Spleen (tissue), 11 donors: Measurements from ENCODE around the gene IMMP2L. TPM values are rescaled to one million over a fixed set of nuclear protein-coding genes. Genes with fewer than 3 reads are reported as not detected.

Source experiments
- DNase-seq: peaks from one replicate; pipeline ENCODE4 v3.0.0-alpha.2; 2020
- H3K27ac ChIP-seq, 8 donors: fragments of 200-600 bp; sonication (generic) in 7 of 8; 1 replicate in 4 of 8; 2 replicates in 4 of 8; pipeline versions ENCODE4 v1.5.0 to v1.8.0; 2016 to 2021; ENCODE audit warnings: inconsistent platforms in 4 of 8, mild to moderate bottlenecking in 4 of 8, moderate library complexity in 1 of 8
- H3K27me3 ChIP-seq, 7 donors: fragments of 200-600 bp; sonication (generic) in 6 of 7; replicated peaks in 1 of 7; 1 replicate in 4 of 7; 2 replicates in 3 of 7; pipeline versions ENCODE4 v1.5.0 to v1.8.0; 2016 to 2021; ENCODE audit warnings: inconsistent platforms in 3 of 7, mild to moderate bottlenecking in 1 of 7
- H3K36me3 ChIP-seq, 6 donors: fragments of 200-600 bp; sonication (generic) in 5 of 6; 1 replicate in 4 of 6; 2 replicates in 2 of 6; pipeline versions ENCODE4 v1.5.0 to v1.8.0; 2016 to 2021; ENCODE audit warnings: inconsistent platforms in 2 of 6
- H3K4me1 ChIP-seq, 6 donors: fragments of 200-600 bp; sonication (generic) in 5 of 6; 1 replicate in 3 of 6; 2 replicates in 3 of 6; pipeline versions ENCODE4 v1.5.0 to v1.8.0; 2016 to 2021; ENCODE audit warnings: inconsistent platforms in 3 of 6
- H3K4me3 ChIP-seq, 8 donors: fragments of 200-600 bp; sonication (generic) in 7 of 8; 1 replicate in 4 of 8; 2 replicates in 4 of 8; pipeline versions ENCODE4 v1.5.0 to v1.8.0; 2016 to 2021; ENCODE audit warnings: inconsistent platforms in 4 of 8, mild to moderate bottlenecking in 4 of 8, moderate library complexity in 2 of 8
- H3K9me3 ChIP-seq, 8 donors: fragments of 200-600 bp; sonication (generic) in 7 of 8; 1 replicate in 4 of 8; 2 replicates in 4 of 8; pipeline versions ENCODE4 v1.5.0 to v1.8.0; 2016 to 2021; ENCODE audit warnings: inconsistent platforms in 4 of 8
- POLR2A ChIP-seq, 3 donors: fragments of 450-650 bp; IDR thresholded peaks; one replicate each; pipeline ENCODE4 v1.5.1; 2017; ENCODE audit warnings: antibody characterized with exemption in 3 of 3, mild to moderate bottlenecking in 1 of 3
- POLR2AphosphoS5 ChIP-seq, 3 donors: sonication (generic); formaldehyde crosslinking; IDR thresholded peaks; one replicate each; pipeline ENCODE4 v1.5.1; 2017; ENCODE audit warnings: antibody characterized with exemption in 3 of 3
- WGBS, 5 donors: extraction: QIAGEN DNeasy Blood & Tissue Kit in 3 of 5; methylation state at CpG; one replicate each; pipeline versions ENCODE4 v1.1.5 to v1.1.7; 2013 to 2018; 5-methylcytosine and 5-hydroxymethylcytosine counted together
- intact Hi-C: fragments of 100-400 bp; cut with DNase I; formaldehyde crosslinking; loops from one replicate; pipeline ENCODE4 v1.15.0; 2023; ENCODE audit warnings: low total_unique reads
- polyA plus RNA-seq, 3 donors: library from polyadenylated mRNA; stranded (reverse); fragments of 200-250 nt; gene quantifications; one replicate each; pipeline ENCODE4 v1.2.1, GENCODE V29; 2013
- total RNA-seq, 7 donors: library from RNA; depleted of rRNA in 3 of 7; stranded (reverse); fragments of >200 nt in 3 of 7; fragmentation: NEBNext Ultra II Directional in 4 of 7; extraction: Animal tissue kit (Norgen Biotek cat#: 25700) in 4 of 7; gene quantifications; one replicate each; pipeline versions ENCODE4 v1.1.0 to v1.2.1, GENCODE V29; 2016 to 2021
- TF ChIP-seq, protein P1 (sequence below), 11 experiments: fragments of 200-600 bp in 7 of 11; fragments of 450-650 bp in 4 of 11; sonication (generic) in 4 of 11; IDR thresholded peaks in 8 of 11; conservative IDR thresholded peaks in 3 of 11; 1 replicate in 7 of 11; 2 replicates in 4 of 11; pipeline versions ENCODE4 v1.4.0 to v1.8.0; 2016 to 2021; ENCODE audit warnings: antibody characterized with exemption in 11 of 11, inconsistent platforms in 4 of 11, mild to moderate bottlenecking in 1 of 11
- donor health status: healthy with polysubstance abuse.
- donor health status: DM: no; HTN: no; CAD: no; lungs with moderate emphysema.
- donor health status: DM: no; HTN: no; CAD: no.
- donor health status: Bipolar disorder and iron deficiency.
- donor health status: healthy.
- donor health status: DM: no; HTN: no; CAD: no.
- donor health status: DM: yes; HTN: yes; CAD: no.

The IMMP2L gene
- total and polyA plus RNA-seq, 10 donors: 6.5 to 32.7 (median 9.8) TPM

DNA sequence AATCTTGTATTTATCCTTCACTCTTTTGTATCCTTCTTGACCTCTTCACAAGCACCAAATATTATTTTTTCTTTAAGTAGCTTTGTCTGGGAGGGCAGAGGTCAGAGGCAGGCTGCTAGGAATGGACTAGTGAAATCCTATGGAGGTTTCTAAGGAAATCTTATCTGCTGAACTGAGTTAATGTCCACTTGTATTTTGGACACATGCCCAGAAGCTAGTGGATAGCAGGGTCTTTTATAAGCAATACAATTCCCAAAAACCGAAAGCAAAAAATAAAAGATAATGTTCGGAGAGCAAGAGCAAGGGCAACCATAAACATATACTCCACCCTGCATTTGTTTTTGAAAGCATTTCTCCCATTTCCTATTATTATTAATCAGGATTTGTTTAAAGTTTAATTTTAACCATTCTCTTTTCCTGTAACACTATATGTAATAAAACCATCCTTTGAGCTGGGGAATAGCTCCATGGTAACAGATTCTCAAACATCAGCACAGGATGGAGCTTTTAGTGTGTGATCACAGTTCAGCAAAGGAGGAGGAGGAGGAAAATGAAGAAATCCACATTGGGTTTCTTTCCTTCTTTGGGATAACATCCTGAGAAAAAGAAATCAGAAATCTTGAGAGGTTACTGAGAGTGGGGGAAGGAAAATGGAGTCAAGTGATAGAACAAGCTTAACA lies 799.6 kb downstream of the IMMP2L start:
- Histone ChIP-seq H3K27ac (peak overlapping the region in 1 of 8 donors; percentile 2), H3K4me3 (peak overlapping the region in 3 of 8 donors; percentile 0 to 14 (median 12)), H3K9me3 (no peaks in the 10 kb centered on the region), H3K36me3 (no peaks in the 10 kb centered on the region), H3K27me3 (no peaks in the 10 kb centered on the region), H3K4me1 (no peaks in the 10 kb centered on the region)
- intact Hi-C loops: no loop called here
- no peak for DNase-seq
- no peak for TF ChIP-seq POLR2A (IDR thresholded peaks at IDR 0.05)
- no peak for TF ChIP-seq POLR2AphosphoS5 (IDR thresholded peaks at IDR 0.05)
- TF ChIP-seq, protein P1, sequence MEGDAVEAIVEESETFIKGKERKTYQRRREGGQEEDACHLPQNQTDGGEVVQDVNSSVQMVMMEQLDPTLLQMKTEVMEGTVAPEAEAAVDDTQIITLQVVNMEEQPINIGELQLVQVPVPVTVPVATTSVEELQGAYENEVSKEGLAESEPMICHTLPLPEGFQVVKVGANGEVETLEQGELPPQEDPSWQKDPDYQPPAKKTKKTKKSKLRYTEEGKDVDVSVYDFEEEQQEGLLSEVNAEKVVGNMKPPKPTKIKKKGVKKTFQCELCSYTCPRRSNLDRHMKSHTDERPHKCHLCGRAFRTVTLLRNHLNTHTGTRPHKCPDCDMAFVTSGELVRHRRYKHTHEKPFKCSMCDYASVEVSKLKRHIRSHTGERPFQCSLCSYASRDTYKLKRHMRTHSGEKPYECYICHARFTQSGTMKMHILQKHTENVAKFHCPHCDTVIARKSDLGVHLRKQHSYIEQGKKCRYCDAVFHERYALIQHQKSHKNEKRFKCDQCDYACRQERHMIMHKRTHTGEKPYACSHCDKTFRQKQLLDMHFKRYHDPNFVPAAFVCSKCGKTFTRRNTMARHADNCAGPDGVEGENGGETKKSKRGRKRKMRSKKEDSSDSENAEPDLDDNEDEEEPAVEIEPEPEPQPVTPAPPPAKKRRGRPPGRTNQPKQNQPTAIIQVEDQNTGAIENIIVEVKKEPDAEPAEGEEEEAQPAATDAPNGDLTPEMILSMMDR (IDR thresholded peaks at IDR 0.05 in 8 of 11, conservative IDR thresholded peaks at IDR 0.05 in 3 of 11): no peak
- WGBS, 5 donors: 59 to 82% (median 68%) methylated on average over 2 of the region's 2 CpGs

DNA sequence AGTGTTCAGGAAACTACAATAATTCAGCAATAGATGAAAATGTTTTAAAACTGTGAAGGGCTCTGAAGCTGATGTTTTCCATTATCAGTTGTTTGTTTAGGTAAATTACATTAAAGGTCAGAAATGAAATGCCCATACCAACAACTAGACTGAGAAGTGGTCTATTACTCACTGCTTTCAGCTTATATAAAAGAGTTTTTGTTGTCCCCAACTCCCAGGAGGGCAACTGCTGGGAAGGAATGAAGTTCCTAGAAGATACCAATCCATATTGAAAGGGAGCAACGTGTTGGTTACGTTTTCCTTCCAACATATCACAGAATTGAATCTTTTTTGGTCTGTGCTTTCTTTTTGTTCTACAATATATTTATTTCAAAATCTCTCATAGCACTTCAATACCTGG lies 802.0 kb downstream of the IMMP2L start:
- TF ChIP-seq POLR2A (IDR thresholded peaks at IDR 0.05) (no peak), POLR2AphosphoS5 (IDR thresholded peaks at IDR 0.05) (no peak)
- TF ChIP-seq, protein P1 (IDR thresholded peaks at IDR 0.05 in 8 of 11, conservative IDR thresholded peaks at IDR 0.05 in 3 of 11): no peak
- Histone ChIP-seq H3K27ac (no peak overlapping the region), H3K36me3 (no peaks in the 10 kb centered on the region), H3K27me3 (no peaks in the 10 kb centered on the region), H3K4me3 (no peak overlapping the region), H3K4me1 (no peaks in the 10 kb centered on the region), H3K9me3 (no peaks in the 10 kb centered on the region)
- DNase-seq: no peak
- 88 to 99% (median 93%) methylated on average over 2 of the region's 2 CpGs for WGBS, 5 donors
- intact Hi-C loops: no loop called here

DNA sequence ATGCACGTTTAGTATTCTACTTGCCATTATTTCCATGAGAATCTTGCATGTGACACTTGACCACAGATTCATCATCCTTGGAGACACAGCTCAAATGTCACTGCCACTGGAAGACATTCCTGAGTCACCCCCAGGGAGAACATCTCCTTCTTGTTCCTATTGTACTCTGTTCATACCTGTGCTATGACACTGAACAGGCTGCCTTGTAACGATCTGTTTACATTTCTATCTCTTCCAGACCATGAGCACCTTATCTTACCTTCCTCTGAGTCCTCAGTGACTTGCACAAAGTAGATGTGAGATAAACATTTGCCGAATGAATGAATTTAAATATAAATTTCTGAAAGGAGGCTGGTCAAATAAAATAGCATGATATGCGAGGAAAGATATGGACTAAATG lies 803.2 kb downstream of the IMMP2L start:
- TF ChIP-seq POLR2AphosphoS5 (IDR thresholded peaks at IDR 0.05): no peak
- TF ChIP-seq, protein P1 (IDR thresholded peaks at IDR 0.05 in 8 of 11, conservative IDR thresholded peaks at IDR 0.05 in 3 of 11): no peak
- TF ChIP-seq POLR2A (IDR thresholded peaks at IDR 0.05): no peak
- Histone ChIP-seq H3K9me3 (no peaks in the 10 kb centered on the region), H3K27me3 (no peaks in the 10 kb centered on the region), H3K36me3 (no peaks in the 10 kb centered on the region), H3K27ac (no peak overlapping the region), H3K4me3 (no peak overlapping the region), H3K4me1 (no peaks in the 10 kb centered on the region)
- intact Hi-C loops: no loop called here
- 85 to 93% (median 90%) methylated on average over 4 of the region's 4 CpGs for WGBS, 5 donors
- no peak for DNase-seq

DNA sequence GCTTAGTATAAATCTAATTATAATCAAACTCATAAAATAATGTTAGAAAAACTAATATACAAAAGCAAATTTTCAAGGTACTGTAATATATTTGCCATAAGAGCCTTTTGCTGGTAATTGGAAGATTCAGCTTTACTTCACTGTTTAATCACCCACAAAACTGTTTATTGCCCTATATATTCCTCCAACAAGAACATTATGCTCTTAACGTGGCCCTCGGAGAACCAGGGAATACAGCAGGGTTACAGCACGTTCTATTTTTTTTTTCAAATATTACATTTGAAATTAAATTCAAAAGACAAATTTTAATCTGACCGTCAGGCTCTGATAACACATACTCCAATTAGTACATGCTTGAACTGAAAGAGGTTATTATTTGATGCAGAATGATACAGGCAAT lies 807.6 kb downstream of the IMMP2L start:
- intact Hi-C loops: no loop called here
- 89 to 97% (median 93%) methylated on average over 4 of the region's 4 CpGs for WGBS, 5 donors

More for the DNA sequence above, 807.6 kb downstream of the IMMP2L start:
- TF ChIP-seq, protein P1 (IDR thresholded peaks at IDR 0.05 in 8 of 11, conservative IDR thresholded peaks at IDR 0.05 in 3 of 11): no peak
- no peak for TF ChIP-seq POLR2AphosphoS5 (IDR thresholded peaks at IDR 0.05)
- no peak for TF ChIP-seq POLR2A (IDR thresholded peaks at IDR 0.05)
- H3K4me1 ChIP-seq: no peaks in the 10 kb centered on the region
- H3K4me3 ChIP-seq: no peak overlapping the region
- H3K27ac ChIP-seq: no peak overlapping the region
- no peaks in the 10 kb centered on the region for H3K27me3 ChIP-seq
- no peaks in the 10 kb centered on the region for H3K36me3 ChIP-seq
- DNase-seq: no peak
- H3K9me3 ChIP-seq: peaks cover 0 to under 1% (median 0%) of the 10 kb centered on the region in 8 donors
